Prostate gland (tissue), 2 donors: ENCODE data around the gene DCAF12. TPM values are rescaled to one million over a fixed set of nuclear protein-coding genes. Genes with fewer than 3 reads are reported as not detected.

Experiments used
- DNase-seq: peaks from one replicate; pipeline ENCODE4 v3.0.0-alpha.2; 2019; ENCODE audit warnings: low spot score
- H3K27ac ChIP-seq, 2 donors: fragments of 200-600 bp; sonication (generic); 2 replicates each; pipeline ENCODE4 v1.5.1; 2017 to 2019
- H3K27me3 ChIP-seq: fragments of 200-600 bp; sonication (generic); replicated peaks from 2 replicates; pipeline ENCODE4 v1.5.1; 2019; ENCODE audit not compliant: insufficient read depth
- H3K36me3 ChIP-seq, 2 donors: fragments of 200-600 bp; sonication (generic); 1 replicate in 1 of 2; 2 replicates in 1 of 2; pipeline versions ENCODE4 v1.5.1 to v1.8.1; 2017 to 2019
- H3K4me1 ChIP-seq: fragments of 200-600 bp; sonication (generic); replicated peaks from 2 replicates; pipeline ENCODE4 v1.5.1; 2019
- H3K4me3 ChIP-seq, 2 donors: fragments of 200-600 bp; sonication (generic); 2 replicates each; pipeline ENCODE4 v1.5.1; 2017 to 2019
- H3K9me3 ChIP-seq: fragments of 200-600 bp; sonication (generic); 2 replicates; pipeline ENCODE4 v1.5.1; 2017
- CTCF ChIP-seq, 4 experiments: fragments of 200-600 bp in 2 of 4; fragments of 450-650 bp in 2 of 4; sonication (generic) in 2 of 4; IDR thresholded peaks; 1 replicate in 3 of 4; 2 replicates in 1 of 4; pipeline ENCODE4 v1.5.1; 2016 to 2019; ENCODE audit warnings: antibody characterized with exemption in 4 of 4, mild to moderate bottlenecking in 2 of 4, moderate library complexity in 2 of 4
- POLR2A ChIP-seq: fragments of 450-650 bp; IDR thresholded peaks from one replicate; pipeline ENCODE4 v1.6.1; 2016; ENCODE audit warnings: antibody characterized with exemption, mild to moderate bottlenecking
- POLR2AphosphoS5 ChIP-seq: sonication (generic); formaldehyde crosslinking; IDR thresholded peaks from one replicate; pipeline ENCODE4 v1.6.1; 2017; ENCODE audit warnings: antibody characterized with exemption
- WGBS: methylation state at CpG from one replicate; pipeline ENCODE4 v1.1.5; 2018; 5-methylcytosine and 5-hydroxymethylcytosine counted together
- intact Hi-C: fragments of 100-400 bp; cut with DNase I; formaldehyde crosslinking; loops from one replicate; pipeline ENCODE4 v1.14.2; 2022
- total RNA-seq, 2 donors: library from RNA; depleted of rRNA; stranded (reverse); fragments of >200 nt; gene quantifications; one replicate each; pipeline ENCODE4 v1.1.0, GENCODE V29; 2016

Gene DCAF12
- total RNA-seq, 2 donors from 2014 or later, result 30.6 to 100 TPM

GRCh38 chr9:34123682-34124081 lies 2.8 kb downstream of the DCAF12 start:
- TF ChIP-seq POLR2A (no peak), POLR2AphosphoS5 (no peak), CTCF (IDR thresholded peaks at IDR 0.05) (no peak)
- intact Hi-C loops, result no loop called here
- Histone ChIP-seq H3K27me3 (no peaks in the 10 kb centered on the region), H3K9me3 (no peaks in the 10 kb centered on the region), H3K36me3 (no peaks in the 10 kb centered on the region), H3K4me3 (no peak overlapping the region), H3K27ac (no peak overlapping the region), H3K4me1 (peaks cover 9% of the 10 kb centered on the region)
- DNase-seq, result no peak
- 63% methylated on average over 6 of the region's 6 CpGs for WGBS

GRCh38 chr9:34121996-34122395 lies 4.5 kb downstream of the DCAF12 start:
- H3K27me3 ChIP-seq, result no peaks in the 10 kb centered on the region
- WGBS, result 61% methylated on average over 3 of the region's 3 CpGs
- intact Hi-C loops, result no loop called here
- H3K4me3 ChIP-seq, result no peak overlapping the region
- H3K9me3 ChIP-seq, result no peaks in the 10 kb centered on the region
- peaks cover 9% of the 10 kb centered on the region for H3K4me1 ChIP-seq
- H3K36me3 ChIP-seq, result no peaks in the 10 kb centered on the region
- DNase-seq, result no peak
- no peak overlapping the region for H3K27ac ChIP-seq
- TF ChIP-seq CTCF (IDR thresholded peaks at IDR 0.05) (no peak), POLR2AphosphoS5 (no peak), POLR2A (no peak)

GRCh38 chr9:34119713-34120112 lies 6.8 kb downstream of the DCAF12 start:
- Histone ChIP-seq H3K27ac (no peak overlapping the region), H3K36me3 (no peaks in the 10 kb centered on the region), H3K9me3 (no peaks in the 10 kb centered on the region), H3K4me3 (no peak overlapping the region), H3K4me1 (peaks cover 5% of the 10 kb centered on the region), H3K27me3 (no peaks in the 10 kb centered on the region)
- intact Hi-C loops, result no loop called here
- TF ChIP-seq CTCF (IDR thresholded peaks at IDR 0.05) (no peak), POLR2AphosphoS5 (no peak), POLR2A (no peak)
- DNase-seq, result no peak
- WGBS, result 89% methylated on average over 3 of the region's 3 CpGs

GRCh38 chr9:34114436-34114835 lies 12.1 kb downstream of the DCAF12 start:
- DNase-seq, result no peak
- TF ChIP-seq POLR2A (no peak), CTCF (IDR thresholded peaks at IDR 0.05) (no peak), POLR2AphosphoS5 (no peak)
- intact Hi-C loops, result no loop called here

GRCh38 chr9:34106110-34106509 lies 20.4 kb downstream of the DCAF12 start:
- WGBS, result 97% methylated on average over 5 of the region's 5 CpGs
- TF ChIP-seq POLR2A (no peak), POLR2AphosphoS5 (no peak), CTCF (IDR thresholded peaks at IDR 0.05) (no peak)
- intact Hi-C loops, result no loop called here
- no peak overlapping the region for H3K4me3 ChIP-seq
- no peaks in the 10 kb centered on the region for H3K27me3 ChIP-seq
- no peaks in the 10 kb centered on the region for H3K9me3 ChIP-seq
- no peak for DNase-seq
- H3K36me3 ChIP-seq, result peaks cover 11 to 12% of the 10 kb centered on the region in 2 donors
- no peak overlapping the region for H3K27ac ChIP-seq
- H3K4me1 ChIP-seq, result no peaks in the 10 kb centered on the region

More at GRCh38 chr9:34114436-34114835, 12.1 kb downstream of the DCAF12 start:
- Histone ChIP-seq H3K36me3 (no peaks in the 10 kb centered on the region), H3K9me3 (no peaks in the 10 kb centered on the region), H3K27ac (no peak overlapping the region), H3K4me1 (no peaks in the 10 kb centered on the region), H3K4me3 (no peak overlapping the region), H3K27me3 (no peaks in the 10 kb centered on the region)
- WGBS, result 74% methylated on average over 4 of the region's 4 CpGs
